H1 (cell line): ENCODE results near the gene ASXL1. TPM values are rescaled to one million over a fixed set of nuclear protein-coding genes. Genes with fewer than 3 reads are reported as not detected.

Source experiments
- CTCF ChIA-PET: fragments of 300-600 bp; sonication (Branson Sonifier 250); formaldehyde crosslinking; loops from one replicate; lab custom pipeline; 2021; ENCODE audit not compliant: partially characterized antibody; lab: Charles Lee
- POLR2A ChIA-PET: fragments of 300-600 bp; sonication (Branson Sonifier 250); formaldehyde crosslinking; loops from one replicate; lab custom pipeline; 2021; ENCODE audit warnings: inconsistent platforms; ENCODE audit not compliant: partially characterized antibody; lab: Charles Lee
- DNase-seq, 2 experiments: peaks; one replicate each; pipeline versions ENCODE4 v3.0.0 to v3.0.0-alpha.2; 2010 to 2022; ENCODE audit warnings: low spot score in 2 of 2, low read depth in 1 of 2, mixed read lengths in 1 of 2
- FAIRE-seq: peaks from 2 replicates; lab custom pipeline; 2011; peaks lifted over from hg19 to GRCh38; lab: Jason Lieb, UNC
- H2AFZ ChIP-seq: 2 replicates; pipeline ENCODE4 v1.8.1; 2012; ENCODE audit warnings: low read length, inconsistent platforms
- H2AK5ac ChIP-seq: 2 replicates; pipeline ENCODE4 v1.6.1; 2013; ENCODE audit warnings: low read depth, low read length
- H2BK120ac ChIP-seq: replicated peaks from 2 replicates; pipeline ENCODE3; 2013; ENCODE audit warnings: low read depth, low read length, inconsistent platforms
- H2BK12ac ChIP-seq: 2 replicates; pipeline ENCODE4 v1.6.1; 2013; ENCODE audit warnings: low read depth, low read length
- H2BK15ac ChIP-seq: 2 replicates; pipeline ENCODE4 v1.6.1; 2013; ENCODE audit warnings: low read length
- H2BK20ac ChIP-seq: 2 replicates; pipeline ENCODE4 v1.6.1; 2013; ENCODE audit warnings: low read length
- H2BK5ac ChIP-seq: 2 replicates; pipeline ENCODE4 v1.6.1; 2013; ENCODE audit warnings: low read depth, low read length
- H3K14ac ChIP-seq: 2 replicates; pipeline ENCODE4 v1.6.1; 2013; ENCODE audit warnings: inconsistent platforms; ENCODE audit not compliant: insufficient read length
- H3K18ac ChIP-seq: 2 replicates; pipeline ENCODE4 v1.6.1; 2013; ENCODE audit warnings: low read length; ENCODE audit errors: extremely low read depth
- H3K23ac ChIP-seq: 2 replicates; pipeline ENCODE4 v1.6.1; 2013; ENCODE audit warnings: inconsistent platforms; ENCODE audit not compliant: insufficient read length
- H3K23me2 ChIP-seq: 2 replicates; pipeline ENCODE4 v1.6.1; 2013; ENCODE audit warnings: low read depth, low read length
- H3K27ac ChIP-seq: 2 replicates; pipeline ENCODE4 v1.6.1; 2011; ENCODE audit warnings: low read depth, low read length, inconsistent platforms
- H3K27me3 ChIP-seq, 4 experiments: replicated peaks in 1 of 4; 1 replicate in 1 of 4; 2 replicates in 3 of 4; pipeline versions ENCODE4 v1.6.1 to v1.8.1; 2011 to 2013; ENCODE audit warnings: low read length in 3 of 4, mild to moderate bottlenecking in 3 of 4, inconsistent platforms in 2 of 4, mixed read lengths in 2 of 4, moderate library complexity in 1 of 4; ENCODE audit not compliant: control insufficient read depth in 3 of 4, insufficient read depth in 3 of 4; ENCODE audit errors: extremely low read depth in 1 of 4
- H3K36me3 ChIP-seq, 4 experiments: 2 replicates each; pipeline versions ENCODE4 v1.6.1 to v1.8.1; 2011 to 2013; ENCODE audit warnings: mild to moderate bottlenecking in 4 of 4, low read length in 3 of 4, moderate library complexity in 2 of 4, control low read depth in 1 of 4, inconsistent platforms in 1 of 4; ENCODE audit not compliant: insufficient read depth in 4 of 4, control insufficient read depth in 2 of 4
- H3K4ac ChIP-seq: replicated peaks from 2 replicates; pipeline ENCODE3; 2013; ENCODE audit warnings: low read length, low read depth, mixed read lengths, inconsistent platforms; ENCODE audit not compliant: insufficient read length
- H3K4me1 ChIP-seq, 4 experiments: replicated peaks in 1 of 4; 1 replicate in 1 of 4; 2 replicates in 3 of 4; pipeline versions ENCODE4 v1.6.1 to v1.8.1; 2011 to 2013; ENCODE audit warnings: low read length in 3 of 4, inconsistent platforms in 2 of 4, mixed read lengths in 1 of 4; ENCODE audit not compliant: insufficient read depth in 4 of 4, control insufficient read depth in 3 of 4
- H3K4me2 ChIP-seq, 2 experiments: 2 replicates each; pipeline versions ENCODE4 v1.6.1 to v1.8.1; 2011 to 2013; ENCODE audit warnings: low read depth in 2 of 2, low read length in 2 of 2, control low read depth in 1 of 2, inconsistent platforms in 1 of 2, mild to moderate bottlenecking in 1 of 2; ENCODE audit not compliant: insufficient read depth in 1 of 2
- H3K4me3 ChIP-seq, 4 experiments: fragments of 200-600, 300-600 bp in 1 of 4; sonication (generic), shearing (Covaris generic), sonication (Bioruptor Twin) in 1 of 4; 2 replicates each; pipeline versions ENCODE4 v1.5.1 to v1.8.1; 2011 to 2016; ENCODE audit warnings: low read length in 4 of 4, low read depth in 3 of 4, control low read depth in 2 of 4, inconsistent platforms in 2 of 4, mild to moderate bottlenecking in 2 of 4, mixed read lengths in 1 of 4, moderate library complexity in 1 of 4; ENCODE audit not compliant: insufficient read depth in 2 of 4; ENCODE audit errors: extremely low read depth in 1 of 4
- H3K56ac ChIP-seq: replicated peaks from 2 replicates; pipeline ENCODE3; 2013; ENCODE audit warnings: low read depth, mild to moderate bottlenecking, mixed read lengths, low read length, inconsistent platforms; ENCODE audit not compliant: insufficient read length
- H3K79me1 ChIP-seq: 2 replicates; pipeline ENCODE4 v1.6.1; 2013; ENCODE audit warnings: low read depth, low read length, control low read depth
- H3K79me2 ChIP-seq, 2 experiments: 2 replicates each; pipeline versions ENCODE4 v1.6.1 to v1.8.1; 2012 to 2013; ENCODE audit warnings: low read length in 2 of 2, mild to moderate bottlenecking in 2 of 2, inconsistent platforms in 1 of 2; ENCODE audit not compliant: insufficient read depth in 2 of 2, control insufficient read depth in 1 of 2
- H3K9ac ChIP-seq, 4 experiments: replicated peaks in 1 of 4; 1 replicate in 1 of 4; 2 replicates in 3 of 4; pipeline versions ENCODE4 v1.6.1 to v1.8.1; 2011 to 2013; ENCODE audit warnings: low read depth in 3 of 4, low read length in 3 of 4, control low read depth in 2 of 4, mild to moderate bottlenecking in 2 of 4, moderate library complexity in 2 of 4, inconsistent platforms in 1 of 4; ENCODE audit errors: extremely low read depth in 1 of 4
- H3K9me3 ChIP-seq, 2 experiments: 2 replicates each; pipeline versions ENCODE4 v1.6.1 to v1.8.1; 2012 to 2013; ENCODE audit warnings: mild to moderate bottlenecking in 2 of 2, moderate library complexity in 2 of 2, control low read depth in 1 of 2, inconsistent platforms in 1 of 2, low read depth in 1 of 2, low read length in 1 of 2, mixed read lengths in 1 of 2; ENCODE audit not compliant: insufficient read depth in 2 of 2
- H4K20me1 ChIP-seq, 2 experiments: replicated peaks in 1 of 2; 2 replicates each; pipeline versions ENCODE3 to v1.8.1; 2011 to 2013; ENCODE audit warnings: inconsistent platforms in 2 of 2, low read length in 2 of 2, mild to moderate bottlenecking in 1 of 2; ENCODE audit not compliant: insufficient read depth in 2 of 2, control insufficient read depth in 1 of 2
- H4K5ac ChIP-seq: 2 replicates; pipeline ENCODE4 v1.6.1; 2013; ENCODE audit warnings: low read length, low read depth, mixed read lengths, inconsistent platforms; ENCODE audit not compliant: insufficient read length
- H4K8ac ChIP-seq: 2 replicates; pipeline ENCODE4 v1.8.0; 2013; ENCODE audit warnings: mild to moderate bottlenecking, moderate library complexity, low read length, inconsistent platforms; ENCODE audit not compliant: insufficient read depth; ENCODE audit errors: extremely low read depth
- H4K91ac ChIP-seq: replicated peaks from 2 replicates; pipeline ENCODE3; 2013; ENCODE audit warnings: low read length, mixed read lengths, inconsistent platforms; ENCODE audit not compliant: insufficient read length
- BRCA1 ChIP-seq: IDR thresholded peaks from 2 replicates; pipeline ENCODE4 v1.6.1; 2012; ENCODE audit warnings: low read depth, low read length, improper control_type of control experiment
- CREB1 ChIP-seq: IDR thresholded peaks from 2 replicates; pipeline ENCODE4 v1.6.1; 2012; ENCODE audit warnings: inconsistent platforms
- E2F6 ChIP-seq: IDR thresholded peaks from 2 replicates; pipeline ENCODE4 v1.6.1; 2012; ENCODE audit warnings: inconsistent platforms
- EGR1 ChIP-seq: IDR thresholded peaks from 2 replicates; pipeline ENCODE4 v1.6.1; 2011; ENCODE audit warnings: low read depth, low read length, borderline replicate concordance
- EP300 ChIP-seq, 2 experiments: IDR thresholded peaks; 1 replicate in 1 of 2; 2 replicates in 1 of 2; pipeline ENCODE4 v1.6.1; 2011 to 2012; ENCODE audit warnings: low read depth in 2 of 2, low read length in 2 of 2, mild to moderate bottlenecking in 2 of 2, borderline replicate concordance in 1 of 2, inconsistent platforms in 1 of 2, moderate library complexity in 1 of 2
- HDAC6 ChIP-seq: IDR thresholded peaks from one replicate; pipeline ENCODE4 v1.7.1; 2012; ENCODE audit warnings: low read depth, mild to moderate bottlenecking, inconsistent platforms, low read length, moderate library complexity
- SIN3A ChIP-seq, 2 experiments: IDR thresholded peaks in 1 of 2; conservative IDR thresholded peaks in 1 of 2; 2 replicates each; pipeline ENCODE4 v1.6.1; 2011 to 2012; ENCODE audit warnings: low read length in 2 of 2, improper control_type of control experiment in 1 of 2, low read depth in 1 of 2, mild to moderate bottlenecking in 1 of 2
- TAF1 ChIP-seq: IDR thresholded peaks from 2 replicates; pipeline ENCODE4 v1.6.1; 2011; ENCODE audit warnings: mild to moderate bottlenecking, low read depth, low read length
- TAF7 ChIP-seq: optimal IDR thresholded peaks from 2 replicates; pipeline ENCODE3; 2011; ENCODE audit warnings: low read depth, mild to moderate bottlenecking, inconsistent platforms, low read length, moderate library complexity, borderline replicate concordance
- YY1 ChIP-seq: IDR thresholded peaks from 2 replicates; pipeline ENCODE4 v1.6.1; 2011; ENCODE audit warnings: low read depth, mild to moderate bottlenecking, low read length
- ZNF274 ChIP-seq: IDR thresholded peaks from 2 replicates; pipeline ENCODE4 v1.7.0; 2012; ENCODE audit warnings: low read length, borderline replicate concordance; ENCODE audit errors: extremely low read depth
- WGBS, 2 experiments: shearing (Covaris generic) in 1 of 2; methylation state at CpG; one replicate each; pipeline versions ENCODE4 v1.1.6 to v1.1.7; 2013 to 2015; ENCODE audit warnings: low lambda C conversion rate in 2 of 2, mixed read lengths in 2 of 2, inconsistent platforms in 1 of 2, low coverage in 1 of 2, missing lambda C conversion rate in 1 of 2; ENCODE audit not compliant: insufficient replicate concordance in 2 of 2, insufficient coverage in 1 of 2, insufficient read length in 1 of 2; ENCODE audit errors: extremely low coverage in 1 of 2, missing lambda C conversion rate in 1 of 2; 5-methylcytosine and 5-hydroxymethylcytosine counted together
- polyA plus RNA-seq, 7 experiments: library from polyadenylated mRNA; depleted of rRNA in 3 of 7; stranded (reverse) in 5 of 7; unstranded in 2 of 7; fragments of >200 nt in 5 of 7; fragments of 200-250 nt in 2 of 7; gene quantifications; 1 replicate in 5 of 7; 2 replicates in 1 of 7; 4 replicates in 1 of 7; pipeline versions ENCODE4 v1.2.1 to v1.2.3, GENCODE V29; 2011 to 2013; ENCODE audit warnings: missing spikeins in 2 of 7, mixed read lengths in 2 of 7
- total RNA-seq: library from RNA; stranded (reverse); fragmentation: NEBNext Ultra II Directional; extraction: Animal tissue kit (Norgen Biotek cat#: 25700); gene quantifications from 2 replicates; pipeline ENCODE4 v1.2.1, GENCODE V29; 2021

The ASXL1 gene
- total and polyA plus RNA-seq, 2 of the 8 experiments (the other 6 are each of a cell fraction or from before 2014, with no cell fraction given), result 10.6 to 26.5 TPM

GRCh38 chr20:32452776-32453466 is 94.8 kb downstream of the ASXL1 start:
- Histone ChIP-seq H2BK20ac (no peak overlapping the region), H4K20me1 (peaks cover 5 to 14% of the 10 kb centered on the region in 2 experiments), H4K5ac (no peak overlapping the region), H2BK12ac (no peak overlapping the region), H2AFZ (no peak overlapping the region), H3K27me3 (no peaks in the 10 kb centered on the region), H3K9ac (no peak overlapping the region), H3K56ac (no peak overlapping the region), H3K18ac (no peak overlapping the region), H3K79me2 (no peaks in the 10 kb centered on the region), H2AK5ac (no peak overlapping the region), H4K8ac (no peak overlapping the region; the same call in 1 of the 2 replicates), H2BK5ac (no peak overlapping the region; the same call in 1 of the 2 replicates), H4K91ac (no peak overlapping the region), H3K27ac (no peak overlapping the region), H3K79me1 (no peaks in the 10 kb centered on the region; the same call in 1 of the 2 replicates), H3K14ac (no peak overlapping the region), H3K9me3 (no peaks in the 10 kb centered on the region), H3K36me3 (peaks cover 11 to 33% (median 21%) of the 10 kb centered on the region in 4 experiments; a peak in 6 of 8 replicates), H2BK15ac (no peak overlapping the region), H3K23me2 (peaks cover 2% of the 10 kb centered on the region; the same call in 1 of the 2 replicates), H3K4ac (no peak overlapping the region), H3K4me3 (no peak overlapping the region), H3K4me1 (peaks cover 0 to 10% (median 8%) of the 10 kb centered on the region in 4 experiments; a peak in 6 of 7 replicates), H2BK120ac (no peak overlapping the region), H3K23ac (no peak overlapping the region), H3K4me2 (no peak overlapping the region)
- TF ChIP-seq HDAC6 (no peak), ZNF274 (no peak), YY1 (no peak), TAF7 (no peak), TAF1 (no peak), EGR1 (no peak), E2F6 (no peak), CREB1 (no peak), EP300 (IDR thresholded peaks at IDR 0.05; ENCODE audit: borderline replicate concordance in 1 of 2, low read depth in 2 of 2, low read length in 2 of 2) (no peak), SIN3A (conservative IDR thresholded peaks at IDR 0.05 in 1 of 2, IDR thresholded peaks at IDR 0.05 in 1 of 2; ENCODE audit: low read depth in 1 of 2, low read length in 2 of 2) (no peak), BRCA1 (no peak)
- DNase-seq (no peak), FAIRE-seq (no peak)
- 94% methylated on average over 23 of the region's 24 CpGs; no CpG with 5 or more reads in 1 of the 2 experiments for WGBS, 2 experiments
- ChIA-PET POLR2A (no interaction called here), CTCF (interaction anchor here (1.2 kb wide), 1 partner anchor 16 kb away, joined by 3 read pairs; no protein-coding TSS in a partner anchor)
